Fibroblast of lung (primary cell): ENCODE data around the gene LRRC9. TPM values are rescaled to one million over a fixed set of nuclear protein-coding genes. Genes with fewer than 3 reads are reported as not detected.

Experiments
- DNase-seq, 2 donors: peaks; one replicate each; pipeline versions ENCODE4 v3.0.0 to v3.0.0-alpha.2; 2010; ENCODE audit warnings: low read depth in 2 of 2
- H2AFZ ChIP-seq: 2 replicates; pipeline ENCODE4 v1.5.1; 2012; ENCODE audit warnings: low read length, control low read depth, inconsistent platforms
- H3K27ac ChIP-seq: 2 replicates; pipeline ENCODE4 v1.5.1; 2011; ENCODE audit warnings: low read length, control low read depth; ENCODE audit not compliant: insufficient read depth
- H3K27me3 ChIP-seq: 2 replicates; pipeline ENCODE4 v1.5.1; 2011; ENCODE audit warnings: mild to moderate bottlenecking, low read length; ENCODE audit not compliant: control insufficient read depth, insufficient read depth
- H3K36me3 ChIP-seq: 2 replicates; pipeline ENCODE4 v1.5.1; 2011; ENCODE audit warnings: low read length; ENCODE audit not compliant: control insufficient read depth, insufficient read depth
- H3K4me1 ChIP-seq: 2 replicates; pipeline ENCODE4 v1.5.1; 2011; ENCODE audit warnings: low read length; ENCODE audit not compliant: control insufficient read depth, insufficient read depth; ENCODE audit errors: extremely low read depth
- H3K4me2 ChIP-seq: 2 replicates; pipeline ENCODE4 v1.5.1; 2011; ENCODE audit warnings: low read length, control low read depth; ENCODE audit not compliant: insufficient read depth; ENCODE audit errors: extremely low read depth
- H3K4me3 ChIP-seq, 4 experiments: fragments of 200-600 bp in 1 of 4; sonication (generic) in 1 of 4; replicated peaks in 1 of 4; 2 replicates each; pipeline ENCODE4 v1.5.1; 2011 to 2016; ENCODE audit warnings: low read length in 4 of 4, low read depth in 3 of 4, mild to moderate bottlenecking in 3 of 4, control low read depth in 2 of 4, inconsistent platforms in 1 of 4, mixed read lengths in 1 of 4; ENCODE audit not compliant: insufficient read depth in 1 of 4; ENCODE audit errors: control extremely low read depth in 1 of 4
- H3K79me2 ChIP-seq: 2 replicates; pipeline ENCODE4 v1.5.1; 2012; ENCODE audit warnings: mild to moderate bottlenecking, low read length, inconsistent platforms; ENCODE audit not compliant: control insufficient read depth, insufficient read depth
- H3K9ac ChIP-seq: 2 replicates; pipeline ENCODE4 v1.5.1; 2011; ENCODE audit warnings: mild to moderate bottlenecking, low read length, control low read depth; ENCODE audit not compliant: insufficient read depth
- H3K9me3 ChIP-seq: 2 replicates; pipeline ENCODE4 v1.5.1; 2012; ENCODE audit warnings: low read depth, low read length; ENCODE audit not compliant: control insufficient read depth, insufficient read depth
- H4K20me1 ChIP-seq: 2 replicates; pipeline ENCODE4 v1.5.1; 2011; ENCODE audit warnings: low read length; ENCODE audit not compliant: control insufficient read depth, insufficient read depth; ENCODE audit errors: extremely low read depth
- EZH2 ChIP-seq: IDR thresholded peaks from 2 replicates; pipeline ENCODE4 v1.5.1; 2012; ENCODE audit warnings: low read length, control low read depth, mild to moderate bottlenecking; ENCODE audit errors: missing control alignments
- polyA plus RNA-seq, 2 donors: library from polyadenylated mRNA; depleted of rRNA in 1 of 2; stranded (reverse) in 1 of 2; unstranded in 1 of 2; fragments of >200 nt; gene quantifications; 2 replicates each; pipeline ENCODE4 v1.2.1, GENCODE V29; 2011 to 2012; ENCODE audit warnings: missing spikeins in 1 of 2
- total RNA-seq: library from RNA; depleted of rRNA; stranded (reverse); fragments of >200 nt; gene quantifications from 2 replicates; pipeline ENCODE4 v1.2.1, GENCODE V29; 2014
- TF ChIP-seq, protein P1 (sequence below), 2 donors: IDR thresholded peaks in 1 of 2; conservative IDR thresholded peaks in 1 of 2; 1 replicate in 1 of 2; 2 replicates in 1 of 2; pipeline ENCODE4 v1.5.1; 2011 to 2012; ENCODE audit warnings: low read length in 2 of 2, control low read depth in 1 of 2, inconsistent platforms in 1 of 2, low read depth in 1 of 2, mild to moderate bottlenecking in 1 of 2

Gene LRRC9
- total and polyA plus RNA-seq, 2 donors (not counting 1 experiment from before 2014, with no cell fraction given): not detected

- Histone ChIP-seq H3K4me2 (no peak overlapping the region), H3K9ac (no peak overlapping the region), H3K4me3 (no peak overlapping the region), H3K36me3 (no peaks in the 10 kb centered on the region), H3K9me3 (no peaks in the 10 kb centered on the region), H3K4me1 (no peaks in the 10 kb centered on the region), H4K20me1 (no peaks in the 10 kb centered on the region), H3K27me3 (no peaks in the 10 kb centered on the region), H3K27ac (no peak overlapping the region), H2AFZ (no peak overlapping the region), H3K79me2 (no peaks in the 10 kb centered on the region)
- DNase-seq: no peak
- TF ChIP-seq EZH2: no peak
- TF ChIP-seq, protein P1, sequence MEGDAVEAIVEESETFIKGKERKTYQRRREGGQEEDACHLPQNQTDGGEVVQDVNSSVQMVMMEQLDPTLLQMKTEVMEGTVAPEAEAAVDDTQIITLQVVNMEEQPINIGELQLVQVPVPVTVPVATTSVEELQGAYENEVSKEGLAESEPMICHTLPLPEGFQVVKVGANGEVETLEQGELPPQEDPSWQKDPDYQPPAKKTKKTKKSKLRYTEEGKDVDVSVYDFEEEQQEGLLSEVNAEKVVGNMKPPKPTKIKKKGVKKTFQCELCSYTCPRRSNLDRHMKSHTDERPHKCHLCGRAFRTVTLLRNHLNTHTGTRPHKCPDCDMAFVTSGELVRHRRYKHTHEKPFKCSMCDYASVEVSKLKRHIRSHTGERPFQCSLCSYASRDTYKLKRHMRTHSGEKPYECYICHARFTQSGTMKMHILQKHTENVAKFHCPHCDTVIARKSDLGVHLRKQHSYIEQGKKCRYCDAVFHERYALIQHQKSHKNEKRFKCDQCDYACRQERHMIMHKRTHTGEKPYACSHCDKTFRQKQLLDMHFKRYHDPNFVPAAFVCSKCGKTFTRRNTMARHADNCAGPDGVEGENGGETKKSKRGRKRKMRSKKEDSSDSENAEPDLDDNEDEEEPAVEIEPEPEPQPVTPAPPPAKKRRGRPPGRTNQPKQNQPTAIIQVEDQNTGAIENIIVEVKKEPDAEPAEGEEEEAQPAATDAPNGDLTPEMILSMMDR (conservative IDR thresholded peaks at IDR 0.05 in 1 of 2, IDR thresholded peaks at IDR 0.05 in 1 of 2; ENCODE audit: low read depth in 1 of 2, low read length in 2 of 2): no peak
Measured at GRCh38 chr14:59926534-59926933, 6.6 kb downstream of the LRRC9 start.

DNA sequence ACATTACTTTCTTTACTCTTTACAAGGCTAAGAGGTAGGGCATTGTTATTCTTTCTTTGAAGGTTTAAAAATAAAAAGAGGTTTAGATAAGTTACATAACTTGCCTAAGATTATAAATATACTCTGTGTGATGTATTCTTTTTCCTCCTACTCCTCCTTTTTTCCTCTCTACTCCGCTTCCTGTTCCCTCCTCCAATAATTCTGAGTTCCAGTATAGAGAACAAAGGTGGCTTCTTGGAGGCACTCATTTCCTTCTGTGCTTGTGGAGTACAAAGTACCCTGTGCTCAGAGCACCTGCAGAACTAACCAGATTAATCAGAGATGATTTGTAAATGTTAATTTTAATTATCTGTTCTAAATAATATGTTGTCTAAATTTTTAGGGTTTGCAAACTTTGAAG lies 11.3 kb downstream of the LRRC9 start:
- Histone ChIP-seq H3K9me3 (no peaks in the 10 kb centered on the region), H3K4me3 (no peak overlapping the region), H4K20me1 (no peaks in the 10 kb centered on the region), H2AFZ (no peak overlapping the region), H3K79me2 (no peaks in the 10 kb centered on the region), H3K27me3 (no peaks in the 10 kb centered on the region), H3K27ac (no peak overlapping the region), H3K9ac (no peak overlapping the region), H3K4me1 (no peaks in the 10 kb centered on the region), H3K36me3 (no peaks in the 10 kb centered on the region), H3K4me2 (no peak overlapping the region)
- TF ChIP-seq EZH2: no peak
- TF ChIP-seq, protein P1 (conservative IDR thresholded peaks at IDR 0.05 in 1 of 2, IDR thresholded peaks at IDR 0.05 in 1 of 2; ENCODE audit: low read depth in 1 of 2, low read length in 2 of 2): no peak
- DNase-seq: no peak

GRCh38 chr14:59936145-59936544 lies 16.2 kb downstream of the LRRC9 start:
- Histone ChIP-seq H3K4me1 (no peaks in the 10 kb centered on the region), H3K9me3 (no peaks in the 10 kb centered on the region), H3K9ac (no peak overlapping the region), H3K4me3 (no peak overlapping the region), H3K79me2 (no peaks in the 10 kb centered on the region), H2AFZ (no peak overlapping the region), H3K36me3 (no peaks in the 10 kb centered on the region), H3K27ac (no peak overlapping the region), H3K4me2 (no peak overlapping the region), H4K20me1 (no peaks in the 10 kb centered on the region), H3K27me3 (no peaks in the 10 kb centered on the region)
- TF ChIP-seq EZH2: no peak
- TF ChIP-seq, protein P1 (conservative IDR thresholded peaks at IDR 0.05 in 1 of 2, IDR thresholded peaks at IDR 0.05 in 1 of 2; ENCODE audit: low read depth in 1 of 2, low read length in 2 of 2): no peak
- no peak for DNase-seq
